Esophagus mucosa (tissue), 1 donor: ENCODE data around the gene LCE3D. TPM values are rescaled to one million over a fixed set of nuclear protein-coding genes. Genes with fewer than 3 reads are reported as not detected.

Experiments used
- total RNA-seq: library from RNA; stranded (reverse); gene quantifications from one replicate; pipeline ENCODE4 v1.2.4, GENCODE V29; 2023
- donor health status: DM: yes; HTN: yes; CAD: no.

Gene LCE3D
- total RNA-seq, 1 donor from 2014 or later: 7.7 TPM

Other genes starting within 250 kb of the LCE3D start
- gene FLG2, start 220.5 kb downstream of the LCE3D start, total RNA-seq: not detected
- gene CRNN, start 166.3 kb downstream of the LCE3D start, total RNA-seq: 1,110 TPM
- gene LCE5A, start 69.7 kb downstream of the LCE3D start, total RNA-seq: not detected
- 248 TPM for gene CRCT1, start 66.0 kb downstream of the LCE3D start, total RNA-seq
- 4.3 TPM for gene LCE3E, start 13.7 kb downstream of the LCE3D start, total RNA-seq
- not detected for gene LCE3C, start 19.7 kb upstream of the LCE3D start, total RNA-seq
- gene LCE3B, start 33.3 kb upstream of the LCE3D start, total RNA-seq: not detected
- not detected for gene LCE3A, start 42.6 kb upstream of the LCE3D start, total RNA-seq
- not detected for gene LCE2D, start 82.9 kb upstream of the LCE3D start, total RNA-seq
- gene LCE2C, start 94.8 kb upstream of the LCE3D start, total RNA-seq: not detected
- gene LCE2B, start 105.6 kb upstream of the LCE3D start, total RNA-seq: not detected
- gene LCE2A, start 117.8 kb upstream of the LCE3D start, total RNA-seq: not detected
- gene LCE4A, start 127.6 kb upstream of the LCE3D start, total RNA-seq: not detected
- gene KPRP, start 177.5 kb upstream of the LCE3D start, total RNA-seq: 3.6 TPM
- gene LCE1F, start 194.6 kb upstream of the LCE3D start, total RNA-seq: not detected
- not detected for gene LCE1E, start 205.7 kb upstream of the LCE3D start, total RNA-seq
- not detected for gene LCE1D, start 216.2 kb upstream of the LCE3D start, total RNA-seq
- 1.00 TPM for gene LCE1C, start 226.1 kb upstream of the LCE3D start, total RNA-seq
- gene LCE1B, start 231.5 kb upstream of the LCE3D start, total RNA-seq: not detected
- not detected for gene LCE1A, start 247.0 kb upstream of the LCE3D start, total RNA-seq